A673 (cell line): ENCODE data around the gene TMEM131L. TPM values are rescaled to one million over a fixed set of nuclear protein-coding genes. Genes with fewer than 3 reads are reported as not detected.

Experiments used
- BruUV-seq: library from RNA; stranded (reverse); fragments of 400-500 nt; replicated peaks from 2 replicates; lab custom pipeline; 2021; lab: Mats Ljungman, UMichigan
- CTCF ChIA-PET: fragments of 300-600 bp; sonication (Branson Sonifier 250); formaldehyde crosslinking; loops from one replicate; lab custom pipeline; 2022; ENCODE audit warnings: antibody characterized with exemption; lab: Charles Lee
- POLR2A ChIA-PET: fragments of 300-600 bp; sonication (Branson Sonifier 250); formaldehyde crosslinking; loops from one replicate; lab custom pipeline; 2022; ENCODE audit warnings: antibody characterized with exemption; ENCODE audit not compliant: low non-redundant PET; lab: Charles Lee
- DNase-seq: peaks from one replicate; pipeline ENCODE4 v3.0.0-alpha.2; 2015; ENCODE audit warnings: low spot score
- H3K27ac ChIP-seq: fragments of 200-600 bp; sonication (generic); 2 replicates; pipeline ENCODE4 v1.5.1; 2016; ENCODE audit warnings: mixed run types, low read depth, mild to moderate bottlenecking, mixed read lengths, antibody characterized with exemption, low read length; ENCODE audit not compliant: poor library complexity, severe bottlenecking
- H3K27me3 ChIP-seq: fragments of 200-600 bp; sonication (generic); replicated peaks from 2 replicates; pipeline ENCODE4 v1.6.1; 2017; ENCODE audit warnings: mixed run types, low read depth, mild to moderate bottlenecking, mixed read lengths, antibody characterized with exemption, low read length; ENCODE audit not compliant: insufficient read depth, poor library complexity
- H3K36me3 ChIP-seq: fragments of 200-600 bp; sonication (generic); 2 replicates; pipeline ENCODE4 v1.6.1; 2016; ENCODE audit warnings: mixed run types, mild to moderate bottlenecking, mixed read lengths, antibody characterized with exemption, low read length; ENCODE audit not compliant: insufficient read depth, poor library complexity, severe bottlenecking
- H3K4me1 ChIP-seq: fragments of 200-600 bp; sonication (generic); 2 replicates; pipeline ENCODE4 v1.6.1; 2017; ENCODE audit warnings: mixed run types, mild to moderate bottlenecking, mixed read lengths, antibody characterized with exemption, low read length; ENCODE audit not compliant: insufficient read depth, poor library complexity, severe bottlenecking
- H3K4me3 ChIP-seq: fragments of 200-600 bp; sonication (generic); 2 replicates; pipeline ENCODE4 v1.5.1; 2016; ENCODE audit warnings: low read depth, mixed run types, mild to moderate bottlenecking, mixed read lengths, low read length; ENCODE audit not compliant: poor library complexity, severe bottlenecking
- H3K9me3 ChIP-seq: fragments of 200-600 bp; sonication (generic); 2 replicates; pipeline ENCODE4 v1.6.1; 2016; ENCODE audit warnings: mixed run types, low read depth, mild to moderate bottlenecking, mixed read lengths, antibody characterized with exemption, low read length; ENCODE audit not compliant: poor library complexity, severe bottlenecking
- CTCF ChIP-seq: fragments of 300-800, 200-600 bp; sonication (generic); conservative IDR thresholded peaks from 2 replicates; pipeline ENCODE4 v1.5.1; 2017; ENCODE audit warnings: low read depth, mild to moderate bottlenecking, antibody characterized with exemption, low read length, moderate library complexity, mixed read lengths
- EZH2 ChIP-seq: fragments of 200-600 bp; sonication (generic); IDR thresholded peaks from 2 replicates; pipeline ENCODE4 v1.6.1; 2017; ENCODE audit warnings: borderline replicate concordance, low read depth, mild to moderate bottlenecking, mixed read lengths, antibody characterized with exemption, low read length; ENCODE audit not compliant: poor library complexity, severe bottlenecking
- intact Hi-C: fragments of 100-400 bp; cut with micrococcal nuclease; formaldehyde crosslinking; loops from one replicate; pipeline ENCODE4 v1.10.0; 2022; ENCODE audit not compliant: unreplicated experiment
- total RNA-seq: library from RNA; stranded (reverse); gene quantifications from 2 replicates; pipeline ENCODE4 v1.2.3, GENCODE V29; 2021

The TMEM131L gene
- total RNA-seq, 1 experiment from 2014 or later, result 18.4 TPM

- CTCF ChIA-PET, result no interaction called here
- TF ChIP-seq EZH2 (no peak), CTCF (no peak)
- H3K27me3 ChIP-seq, result no peaks in the 10 kb centered on the region
- POLR2A ChIA-PET, result interaction anchor here (0.7 kb wide), 1 partner anchor 343 kb away, joined by 4 read pairs; no protein-coding TSS in a partner anchor
- H3K27ac ChIP-seq, result no peak overlapping the region
- BruUV-seq, result no TSS peak
- no peak for DNase-seq
- no peaks in the 10 kb centered on the region for H3K36me3 ChIP-seq
- peaks cover 50% of the 10 kb centered on the region for H3K4me1 ChIP-seq
- intact Hi-C loops, result no loop called here
- no peak overlapping the region for H3K4me3 ChIP-seq
- no peaks in the 10 kb centered on the region for H3K9me3 ChIP-seq
These were observed 19.7 kb downstream of the TMEM131L start for GRCh38 chr4:153485860-153486259.

GRCh38 chr4:153486281-153487151, 20.4 kb downstream of the TMEM131L start:
- no peak overlapping the region for H3K27ac ChIP-seq
- no peaks in the 10 kb centered on the region for H3K9me3 ChIP-seq
- intact Hi-C loops, result no loop called here
- no peak for TF ChIP-seq EZH2
- no peak for TF ChIP-seq CTCF
- no peaks in the 10 kb centered on the region for H3K27me3 ChIP-seq
- peaks cover 50% of the 10 kb centered on the region for H3K4me1 ChIP-seq
- no TSS peak for BruUV-seq
- ChIA-PET POLR2A (interaction anchor here (0.7 kb wide), 1 partner anchor 344 kb away, joined by 4 read pairs; no protein-coding TSS in a partner anchor), CTCF (no interaction called here)
- peak; percentile 29 for DNase-seq
- no peaks in the 10 kb centered on the region for H3K36me3 ChIP-seq
- H3K4me3 ChIP-seq, result no peak overlapping the region

- no peaks in the 10 kb centered on the region for H3K36me3 ChIP-seq
- TF ChIP-seq EZH2 (no peak), CTCF (no peak)
- DNase-seq, result peak; percentile 32
- H3K27me3 ChIP-seq, result no peaks in the 10 kb centered on the region
- H3K4me3 ChIP-seq, result no peak overlapping the region
- no peaks in the 10 kb centered on the region for H3K9me3 ChIP-seq
- no TSS peak for BruUV-seq
- H3K4me1 ChIP-seq, result peaks cover 47% of the 10 kb centered on the region
- ChIA-PET CTCF (no interaction called here), POLR2A (no interaction called here)
- intact Hi-C loops, result no loop called here
- peak overlapping the region; percentile 40 for H3K27ac ChIP-seq
These were observed 22.1 kb downstream of the TMEM131L start for GRCh38 chr4:153488006-153488891.
